GM12878 (cell line): ENCODE results near the gene KASH5. TPM values are rescaled to one million over a fixed set of nuclear protein-coding genes. Genes with fewer than 3 reads are reported as not detected.

Source experiments
- ATAC-seq: fragments of 200-7000 bp; cut with Tn5 transposase; 3 replicates; pipeline ENCODE4 v1.9.1; 2020; ENCODE audit warnings: mild to moderate bottlenecking, moderate library complexity
- BruUV-seq: library from RNA; stranded (reverse); fragments of 400-500 nt; replicated peaks from 2 replicates; lab custom pipeline; 2021; lab: Mats Ljungman, UMichigan
- CTCF ChIA-PET: fragments of 300-600 bp; sonication (Branson Sonifier 250); formaldehyde crosslinking; extraction: SDS; loops from one replicate; lab custom pipeline; 2021; ENCODE audit warnings: inconsistent platforms; lab: Yijun Ruan, JAX
- POLR2A ChIA-PET: fragments of 350-600 bp; formaldehyde crosslinking; extraction: SDS; loops from one replicate; lab custom pipeline; 2021; ENCODE audit warnings: inconsistent platforms; lab: Charles Lee
- RAD21 ChIA-PET: fragments of 300-600 bp; sonication (Branson Sonifier 250); formaldehyde crosslinking; loops from one replicate; lab custom pipeline; 2023; ENCODE audit warnings: antibody characterized with exemption; ENCODE audit not compliant: unreplicated experiment; lab: Charles Lee
- SMC1A ChIA-PET: fragments of 300-600 bp; sonication (Branson Sonifier 250); formaldehyde crosslinking; loops from one replicate; lab custom pipeline; 2023; ENCODE audit not compliant: unreplicated experiment, uncharacterized antibody; lab: Charles Lee
- DNase-seq: peaks from one replicate; pipeline ENCODE4 v3.0.0-alpha.2; 2011; ENCODE audit warnings: low read depth, low spot score
- FAIRE-seq: peaks from 3 replicates; lab custom pipeline; 2011; peaks lifted over from hg19 to GRCh38; lab: Jason Lieb, UNC
- H2AFZ ChIP-seq: 2 replicates; pipeline ENCODE4 v1.6.0; 2011; ENCODE audit warnings: low read depth, low read length, control low read depth; ENCODE audit not compliant: control insufficient read depth
- H3K27ac ChIP-seq: 2 replicates; pipeline ENCODE4 v1.5.1; 2011; ENCODE audit warnings: control low read depth; ENCODE audit not compliant: control insufficient read depth, insufficient read depth
- H3K27me3 ChIP-seq, 2 experiments: replicated peaks in 1 of 2; 2 replicates each; pipeline versions ENCODE4 v1.6.0 to v1.6.1; 2011; ENCODE audit warnings: low read length in 1 of 2; ENCODE audit not compliant: control insufficient read depth in 2 of 2, insufficient read depth in 2 of 2
- H3K36me3 ChIP-seq, 2 experiments: 2 replicates each; pipeline ENCODE4 v1.5.1; 2011; ENCODE audit warnings: low read length in 1 of 2; ENCODE audit not compliant: control insufficient read depth in 2 of 2, insufficient read depth in 2 of 2
- H3K4me1 ChIP-seq: 2 replicates; pipeline ENCODE4 v1.6.1; 2011; ENCODE audit warnings: mild to moderate bottlenecking, low read length, moderate library complexity, mixed read lengths; ENCODE audit not compliant: control insufficient read depth, insufficient read depth
- H3K4me2 ChIP-seq: 2 replicates; pipeline ENCODE4 v1.6.0; 2011; ENCODE audit warnings: control low read depth; ENCODE audit not compliant: control insufficient read depth, insufficient read depth
- H3K4me3 ChIP-seq: fragments of 200-600 bp; sonication (generic); 2 replicates; pipeline ENCODE4 v1.5.1; 2016
- H3K79me2 ChIP-seq: 2 replicates; pipeline ENCODE4 v1.6.0; 2011; ENCODE audit warnings: low read length; ENCODE audit not compliant: control insufficient read depth, insufficient read depth
- H3K9ac ChIP-seq: 2 replicates; pipeline ENCODE4 v1.8.0; 2011; ENCODE audit warnings: low read length, control low read depth, mixed read lengths; ENCODE audit not compliant: control insufficient read depth, insufficient read depth
- H3K9me3 ChIP-seq: replicated peaks from 3 replicates; pipeline ENCODE4 v1.5.1; 2011; ENCODE audit warnings: mild to moderate bottlenecking, low read length; ENCODE audit not compliant: control insufficient read depth, insufficient read depth
- H4K20me1 ChIP-seq: 2 replicates; pipeline ENCODE4 v1.6.0; 2011; ENCODE audit not compliant: control insufficient read depth, insufficient read depth
- EED ChIP-seq: sonication (generic); IDR thresholded peaks from 2 replicates; pipeline ENCODE4 v1.6.1; 2016; ENCODE audit warnings: antibody characterized with exemption, low read depth
- EZH2 ChIP-seq: IDR thresholded peaks from 2 replicates; pipeline ENCODE4 v1.6.1; 2012; ENCODE audit warnings: low read depth, mild to moderate bottlenecking, control low read depth, inconsistent platforms, low read length, borderline replicate concordance; ENCODE audit not compliant: control insufficient read depth
- STAT3 ChIP-seq: IDR thresholded peaks from 2 replicates; pipeline ENCODE4 v1.6.1; 2011; ENCODE audit warnings: low read depth, low read length, improper control_type of control experiment
- WGBS: methylation state at CpG from one replicate; pipeline ENCODE4 v1.1.6; 2016; ENCODE audit warnings: low lambda C conversion rate; ENCODE audit not compliant: insufficient replicate concordance, insufficient coverage; ENCODE audit errors: missing lambda C conversion rate; 5-methylcytosine and 5-hydroxymethylcytosine counted together
- in situ Hi-C: fragments of 300-500 bp; cut with MboI; formaldehyde crosslinking; loops from 9 replicates; pipeline ENCODE4 v1.14.3; 2018; ENCODE audit warnings: mixed read lengths
- intact Hi-C: fragments of 100-400 bp; cut with micrococcal nuclease; formaldehyde crosslinking; loops from one replicate; pipeline ENCODE4 v1.14.2; 2022; ENCODE audit not compliant: unreplicated experiment
- polyA plus RNA-seq, 11 experiments: library from polyadenylated mRNA; depleted of rRNA in 4 of 11; unstranded in 6 of 11; stranded (reverse) in 5 of 11; fragments of >200 nt; fragmentation: Nextera tagmentation in 4 of 11; fragmentation: Illumina TruSeq in 1 of 11; extraction: Ambion mirVana in 4 of 11; extraction: Trizol in 1 of 11; gene quantifications; 1 replicate in 1 of 11; 2 replicates in 10 of 11; pipeline versions ENCODE4 v1.2.1 to v1.2.3, GENCODE V29; 2011 to 2016; ENCODE audit warnings: inconsistent platforms in 2 of 11, missing spikeins in 2 of 11, low read depth in 1 of 11
- total RNA-seq, 4 experiments: library from RNA; depleted of rRNA in 3 of 4; stranded (reverse); fragments of >200 nt in 3 of 4; fragmentation: Illumina TruSeq in 1 of 4; extraction: Trizol in 1 of 4; gene quantifications; 2 replicates each; pipeline versions ENCODE4 v1.2.1 to v1.2.3, GENCODE V29; 2013 to 2021
- TF ChIP-seq, protein P1 (sequence below): IDR thresholded peaks from 2 replicates; pipeline ENCODE4 v1.6.1; 2012; ENCODE audit warnings: low read depth, low read length, improper control_type of control experiment

The KASH5 gene
- total and polyA plus RNA-seq, 10 of the 15 experiments (the other 5 are each of a cell fraction or from before 2014, with no cell fraction given): 0.03 to 0.06 (median 0.05) TPM; not detected in 7

DNA sequence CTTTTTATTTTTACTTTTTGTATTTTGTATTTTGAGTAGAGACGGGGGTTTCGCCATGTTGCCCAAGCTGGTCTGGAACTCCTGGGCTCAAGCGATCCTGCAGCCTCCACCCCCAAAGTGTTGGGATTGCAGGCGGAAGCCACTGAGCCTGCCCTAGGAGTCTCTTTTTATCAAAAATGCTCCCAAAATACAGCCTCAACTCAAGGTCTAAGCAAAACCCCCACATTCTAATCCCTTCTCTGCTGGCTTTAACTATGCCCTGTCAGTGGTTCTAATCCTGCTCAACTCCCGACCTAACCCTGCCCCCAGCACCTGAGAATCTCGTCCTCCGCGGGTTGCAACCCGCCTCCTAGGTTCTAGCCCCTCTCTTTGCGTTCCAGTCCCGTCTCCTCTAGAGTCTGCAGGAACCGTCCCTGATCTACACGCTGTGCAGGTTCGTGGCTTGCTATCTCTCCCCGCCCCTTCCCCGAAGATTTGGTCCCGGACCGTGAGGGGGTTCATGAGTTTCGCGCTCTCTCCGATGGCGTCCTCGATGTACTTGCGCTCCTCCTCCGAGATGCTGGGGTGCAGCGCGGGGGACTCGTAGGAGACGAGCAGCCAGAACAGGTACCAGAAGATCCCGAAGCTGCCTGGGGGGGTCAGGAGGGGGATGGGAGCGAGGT, 45.3 kb downstream of the KASH5 start:
- CTCF ChIA-PET: no interaction called here
- RAD21 ChIA-PET: no interaction called here
- FAIRE-seq: no peak
- no peak for DNase-seq
- no peaks in the 10 kb centered on the region for H3K79me2 ChIP-seq
- 0 out of 2 replicates have a peak, but pooled peaks have one; percentile 37 for TF ChIP-seq EZH2
- no peak for TF ChIP-seq STAT3
- TF ChIP-seq EED: no peak
- TF ChIP-seq, protein P1, sequence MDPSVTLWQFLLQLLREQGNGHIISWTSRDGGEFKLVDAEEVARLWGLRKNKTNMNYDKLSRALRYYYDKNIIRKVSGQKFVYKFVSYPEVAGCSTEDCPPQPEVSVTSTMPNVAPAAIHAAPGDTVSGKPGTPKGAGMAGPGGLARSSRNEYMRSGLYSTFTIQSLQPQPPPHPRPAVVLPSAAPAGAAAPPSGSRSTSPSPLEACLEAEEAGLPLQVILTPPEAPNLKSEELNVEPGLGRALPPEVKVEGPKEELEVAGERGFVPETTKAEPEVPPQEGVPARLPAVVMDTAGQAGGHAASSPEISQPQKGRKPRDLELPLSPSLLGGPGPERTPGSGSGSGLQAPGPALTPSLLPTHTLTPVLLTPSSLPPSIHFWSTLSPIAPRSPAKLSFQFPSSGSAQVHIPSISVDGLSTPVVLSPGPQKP: no peak
- H3K27me3 ChIP-seq: peaks cover 5 to 12% of the 10 kb centered on the region in 2 experiments
- BruUV-seq: no TSS peak
- in situ Hi-C loops (no loop called here), intact Hi-C loops (no loop called here)
- no peak overlapping the region for H3K27ac ChIP-seq
- SMC1A ChIA-PET: no interaction called here
- WGBS: 29% methylated on average over 30 of the region's 31 CpGs
- no peaks in the 10 kb centered on the region for H3K4me1 ChIP-seq
- H3K4me3 ChIP-seq: no peak overlapping the region
- H3K9ac ChIP-seq: no peak overlapping the region
- H4K20me1 ChIP-seq: no peaks in the 10 kb centered on the region
- POLR2A ChIA-PET: no interaction called here
- H3K9me3 ChIP-seq: no peaks in the 10 kb centered on the region
- no peak for ATAC-seq
- H3K4me2 ChIP-seq: no peak overlapping the region
- H3K36me3 ChIP-seq: no peaks in the 10 kb centered on the region
- H2AFZ ChIP-seq: no peak overlapping the region
